Limb (tissue), 2 donors: Measurements from ENCODE around the gene LINGO3.

Experiments
- DNase-seq, 2 donors: peaks; one replicate each; pipeline ENCODE4 v3.0.0-alpha.2; 2016; ENCODE audit errors: extremely low spot score in 2 of 2

Gene LINGO3

GRCh38 chr19:2307518-2308012 is 389 bp downstream of the LINGO3 start:
- no peak for DNase-seq

- no peak for DNase-seq
Observed at GRCh38 chr19:2306971-2307370, 983 bp downstream of the LINGO3 start.

- DNase-seq, result no peak
Observed at GRCh38 chr19:2306281-2306806, 1.6 kb downstream of the LINGO3 start.

- DNase-seq, result no peak
Observed at GRCh38 chr19:2305452-2306280, 2.3 kb downstream of the LINGO3 start.

GRCh38 chr19:2303211-2303798 is 4.6 kb downstream of the LINGO3 start:
- DNase-seq, result no peak

GRCh38 chr19:2302319-2303210 is 5.4 kb downstream of the LINGO3 start:
- DNase-seq, result peak; percentile 30 to 75

GRCh38 chr19:2300533-2300932 is 7.4 kb downstream of the LINGO3 start:
- DNase-seq, result no peak

- no peak for DNase-seq
Observed at GRCh38 chr19:2296141-2296540, 11.8 kb downstream of the LINGO3 start.

GRCh38 chr19:2294687-2295335 is 13.1 kb downstream of the LINGO3 start:
- no peak for DNase-seq

- peak in 1 of 2 donors; percentile 71 for DNase-seq
Observed at GRCh38 chr19:2291185-2291751, 16.7 kb downstream of the LINGO3 start.

GRCh38 chr19:2290441-2291184 is 17.3 kb downstream of the LINGO3 start:
- no peak for DNase-seq

- no peak for DNase-seq
Observed at GRCh38 chr19:2289714-2290435, 18.1 kb downstream of the LINGO3 start.

GRCh38 chr19:2288818-2289713 is 18.9 kb downstream of the LINGO3 start:
- DNase-seq, result no peak

- no peak for DNase-seq
Observed at GRCh38 chr19:2288338-2288817, 19.6 kb downstream of the LINGO3 start.

GRCh38 chr19:2287585-2288337 is 20.2 kb downstream of the LINGO3 start:
- no peak for DNase-seq

GRCh38 chr19:2286402-2287140 is 21.4 kb downstream of the LINGO3 start:
- DNase-seq, result no peak
